Cardiac muscle cell (in vitro differentiated cells and primary cell): ENCODE data around the gene ACOT7. TPM values are rescaled to one million over a fixed set of nuclear protein-coding genes. Genes with fewer than 3 reads are reported as not detected.
A peak's percentile ranks its signal among the peaks of the same experiment; 100 is the strongest.

Experiments
- DNase-seq, 2 donors: peaks; one replicate each; pipeline versions ENCODE4 v3.0.0 to v3.0.0-alpha.2; 2010 to 2017; ENCODE audit warnings: low read depth in 1 of 2, low spot score in 1 of 2
- H3K27ac ChIP-seq: fragments of 200-600 bp; sonication (generic); 2 replicates; pipeline ENCODE4 v1.5.1; 2016
- H3K27me3 ChIP-seq: fragments of 200-600 bp; sonication (generic); 2 replicates; pipeline ENCODE4 v1.6.0; 2016; ENCODE audit warnings: control low read depth
- H3K36me3 ChIP-seq: fragments of 200-600 bp; sonication (generic); 2 replicates; pipeline ENCODE4 v1.5.1; 2016; ENCODE audit warnings: control low read depth
- H3K4me1 ChIP-seq: fragments of 200-600 bp; sonication (generic); 2 replicates; pipeline ENCODE4 v1.8.1; 2017; ENCODE audit warnings: low read depth, mild to moderate bottlenecking, mixed run types
- H3K4me3 ChIP-seq: fragments of 200-600 bp; sonication (generic); 2 replicates; pipeline ENCODE4 v1.5.1; 2016; ENCODE audit warnings: mild to moderate bottlenecking
- H3K9me3 ChIP-seq: fragments of 200-600 bp; sonication (generic); 2 replicates; pipeline ENCODE4 v1.5.1; 2017; ENCODE audit warnings: low read depth, mild to moderate bottlenecking, control low read depth
- polyA plus RNA-seq: library from polyadenylated mRNA; unstranded; fragments of >200 nt; fragmentation: Nextera tagmentation; extraction: Ambion mirVana; gene quantifications from 2 replicates; pipeline ENCODE4 v1.2.1, GENCODE V29; 2016
- total RNA-seq: library from RNA; depleted of rRNA; stranded (reverse); fragments of >200 nt; gene quantifications from 2 replicates; pipeline ENCODE4 v1.2.3, GENCODE V29; 2016
- TF ChIP-seq, protein P1 (sequence below): IDR thresholded peaks from 2 replicates; pipeline ENCODE4 v1.5.1; 2012; ENCODE audit warnings: low read depth, mild to moderate bottlenecking, low read length

ACOT7 gene
- total and polyA plus RNA-seq, 2 experiments from 2014 or later, result 11.8 to 51.2 TPM

GRCh38 chr1:6260961-6261614 is 132.5 kb downstream of the ACOT7 start, which contains the start of gene GPR153:
Gene GPR153, minus strand, starts transcription at chr1:6261098. Its CDS starts 6,193 bp downstream, at chr1:6254905.
- H3K9me3 ChIP-seq, result no peaks in the 10 kb centered on the region
- TF ChIP-seq, protein P1, sequence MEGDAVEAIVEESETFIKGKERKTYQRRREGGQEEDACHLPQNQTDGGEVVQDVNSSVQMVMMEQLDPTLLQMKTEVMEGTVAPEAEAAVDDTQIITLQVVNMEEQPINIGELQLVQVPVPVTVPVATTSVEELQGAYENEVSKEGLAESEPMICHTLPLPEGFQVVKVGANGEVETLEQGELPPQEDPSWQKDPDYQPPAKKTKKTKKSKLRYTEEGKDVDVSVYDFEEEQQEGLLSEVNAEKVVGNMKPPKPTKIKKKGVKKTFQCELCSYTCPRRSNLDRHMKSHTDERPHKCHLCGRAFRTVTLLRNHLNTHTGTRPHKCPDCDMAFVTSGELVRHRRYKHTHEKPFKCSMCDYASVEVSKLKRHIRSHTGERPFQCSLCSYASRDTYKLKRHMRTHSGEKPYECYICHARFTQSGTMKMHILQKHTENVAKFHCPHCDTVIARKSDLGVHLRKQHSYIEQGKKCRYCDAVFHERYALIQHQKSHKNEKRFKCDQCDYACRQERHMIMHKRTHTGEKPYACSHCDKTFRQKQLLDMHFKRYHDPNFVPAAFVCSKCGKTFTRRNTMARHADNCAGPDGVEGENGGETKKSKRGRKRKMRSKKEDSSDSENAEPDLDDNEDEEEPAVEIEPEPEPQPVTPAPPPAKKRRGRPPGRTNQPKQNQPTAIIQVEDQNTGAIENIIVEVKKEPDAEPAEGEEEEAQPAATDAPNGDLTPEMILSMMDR, result no peak
- H3K27ac ChIP-seq, result no peak within 1 kb of the TSS
- peak; percentile 59 to 77 for DNase-seq
- H3K27me3 ChIP-seq, result peaks cover 10% of the 10 kb centered on the region
- no peaks in the 10 kb centered on the region for H3K36me3 ChIP-seq
- peaks cover 9% of the 10 kb centered on the region for H3K4me1 ChIP-seq
- peak within 1 kb of the TSS; percentile 74 for H3K4me3 ChIP-seq

DNA sequence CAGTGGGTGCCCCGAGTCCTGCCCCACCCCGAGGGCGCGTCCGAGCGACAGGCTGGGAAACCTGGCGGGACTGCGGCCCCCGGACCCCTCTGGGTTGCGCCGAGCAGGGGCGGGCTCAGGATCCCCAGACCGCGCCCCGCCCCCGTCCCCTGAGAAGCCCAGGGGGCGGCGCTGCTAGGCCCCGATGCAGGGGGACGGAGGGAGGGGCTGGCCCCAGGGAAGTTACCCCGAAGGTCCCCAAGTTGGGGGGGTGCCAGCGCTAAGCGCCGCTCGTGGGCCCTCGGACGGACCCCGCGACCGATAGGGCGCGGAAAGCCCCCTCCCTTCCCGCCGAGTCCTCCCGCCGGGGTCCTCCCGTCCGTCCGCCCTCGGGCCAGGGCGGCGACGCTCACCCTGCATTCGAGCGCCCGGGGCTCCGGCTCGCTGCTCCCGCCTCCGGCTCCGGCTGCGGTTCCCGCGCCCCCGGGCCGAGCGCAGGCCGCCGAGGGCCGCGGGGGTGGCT is 133.1 kb downstream of the ACOT7 start:
- DNase-seq, result peak in 1 of 2 donors; percentile 65
- Histone ChIP-seq H3K9me3 (no peaks in the 10 kb centered on the region), H3K36me3 (no peaks in the 10 kb centered on the region), H3K4me1 (peaks cover 6% of the 10 kb centered on the region), H3K27me3 (peaks cover 10% of the 10 kb centered on the region), H3K4me3 (peak overlapping the region; percentile 74), H3K27ac (no peak overlapping the region)
- TF ChIP-seq, protein P1, result no peak

GRCh38 chr1:6259491-6260362 is 133.8 kb downstream of the ACOT7 start:
- Histone ChIP-seq H3K4me3 (peak overlapping the region; percentile 74), H3K36me3 (no peaks in the 10 kb centered on the region), H3K9me3 (no peaks in the 10 kb centered on the region), H3K27me3 (peaks cover 10% of the 10 kb centered on the region), H3K4me1 (peaks cover 6% of the 10 kb centered on the region), H3K27ac (no peak overlapping the region)
- TF ChIP-seq, protein P1, result no peak
- peak; percentile 78 to 89 for DNase-seq

GRCh38 chr1:6258675-6259074 is 134.9 kb downstream of the ACOT7 start:
- Histone ChIP-seq H3K36me3 (no peaks in the 10 kb centered on the region), H3K27ac (no peak overlapping the region), H3K4me3 (no peak overlapping the region), H3K9me3 (no peaks in the 10 kb centered on the region), H3K4me1 (peaks cover 6% of the 10 kb centered on the region), H3K27me3 (peaks cover 10% of the 10 kb centered on the region)
- TF ChIP-seq, protein P1, result no peak
- no peak for DNase-seq

DNA sequence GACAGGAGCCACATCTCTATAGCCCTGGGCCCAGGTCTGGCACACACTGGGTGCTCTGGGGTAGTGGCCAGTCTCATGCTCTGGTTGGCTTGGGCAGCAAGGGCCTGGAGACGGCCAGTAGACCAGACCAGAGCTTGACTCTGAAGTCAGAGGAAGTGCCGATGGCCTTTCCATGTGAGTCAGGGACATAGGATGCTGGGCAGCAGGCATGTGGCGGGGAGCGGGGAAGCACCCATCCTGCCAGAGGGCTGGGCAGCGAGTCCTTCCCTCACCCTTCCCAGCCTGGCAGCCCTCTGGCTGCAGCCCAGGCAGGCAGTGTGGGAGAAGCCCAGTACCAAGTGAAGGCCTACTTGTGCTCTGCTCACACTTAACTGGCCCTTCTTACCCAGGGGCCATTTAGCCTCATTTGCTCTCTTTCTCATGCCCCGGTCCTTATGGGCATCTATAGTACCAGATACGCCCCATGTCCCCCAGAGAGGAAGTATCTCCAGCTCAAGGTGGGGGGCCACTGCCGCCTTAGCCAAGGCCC is 136.0 kb downstream of the ACOT7 start:
- Histone ChIP-seq H3K36me3 (no peaks in the 10 kb centered on the region), H3K27ac (no peak overlapping the region), H3K4me3 (no peak overlapping the region), H3K4me1 (peaks cover 6% of the 10 kb centered on the region), H3K9me3 (no peaks in the 10 kb centered on the region), H3K27me3 (peaks cover 16% of the 10 kb centered on the region)
- TF ChIP-seq, protein P1, result no peak
- no peak for DNase-seq
